ENCODE data around the gene SRPX. TPM values are rescaled to one million over a fixed set of nuclear protein-coding genes. Genes with fewer than 3 reads are reported as not detected.

SRPX gene
- total RNA-seq, 4 donors from 2014 or later = 14.2 to 26.4 (median 22.1) TPM

DNA sequence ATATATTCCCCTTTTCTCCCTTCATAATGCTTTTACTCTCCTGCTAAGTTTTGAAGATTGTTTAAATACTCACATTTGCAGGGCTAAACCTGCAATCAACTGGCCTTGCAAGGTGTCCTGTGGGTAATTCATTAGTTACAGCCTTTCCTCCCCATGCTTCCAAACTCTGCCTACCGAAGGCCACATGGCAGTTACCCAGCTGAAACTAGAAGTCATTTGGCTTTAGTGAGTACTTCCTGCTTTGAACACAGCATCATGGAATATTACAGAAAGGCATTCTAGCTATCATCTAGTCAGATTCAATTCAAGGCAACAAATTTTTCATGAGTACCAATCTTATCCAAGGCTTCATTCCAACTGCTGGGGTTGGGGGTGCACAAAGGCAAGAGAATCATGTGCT is 55.6 kb downstream of the SRPX start:
- Histone ChIP-seq H3K4me3 (no peak overlapping the region), H3K9me3 (no peaks in the 10 kb centered on the region), H3K27me3 (no peaks in the 10 kb centered on the region), H3K27ac (no peak overlapping the region), H3K4me1 (no peaks in the 10 kb centered on the region), H3K36me3 (no peaks in the 10 kb centered on the region)
- TF ChIP-seq POLR2A (IDR thresholded peaks at IDR 0.05) = no peak
- TF ChIP-seq, protein P1, sequence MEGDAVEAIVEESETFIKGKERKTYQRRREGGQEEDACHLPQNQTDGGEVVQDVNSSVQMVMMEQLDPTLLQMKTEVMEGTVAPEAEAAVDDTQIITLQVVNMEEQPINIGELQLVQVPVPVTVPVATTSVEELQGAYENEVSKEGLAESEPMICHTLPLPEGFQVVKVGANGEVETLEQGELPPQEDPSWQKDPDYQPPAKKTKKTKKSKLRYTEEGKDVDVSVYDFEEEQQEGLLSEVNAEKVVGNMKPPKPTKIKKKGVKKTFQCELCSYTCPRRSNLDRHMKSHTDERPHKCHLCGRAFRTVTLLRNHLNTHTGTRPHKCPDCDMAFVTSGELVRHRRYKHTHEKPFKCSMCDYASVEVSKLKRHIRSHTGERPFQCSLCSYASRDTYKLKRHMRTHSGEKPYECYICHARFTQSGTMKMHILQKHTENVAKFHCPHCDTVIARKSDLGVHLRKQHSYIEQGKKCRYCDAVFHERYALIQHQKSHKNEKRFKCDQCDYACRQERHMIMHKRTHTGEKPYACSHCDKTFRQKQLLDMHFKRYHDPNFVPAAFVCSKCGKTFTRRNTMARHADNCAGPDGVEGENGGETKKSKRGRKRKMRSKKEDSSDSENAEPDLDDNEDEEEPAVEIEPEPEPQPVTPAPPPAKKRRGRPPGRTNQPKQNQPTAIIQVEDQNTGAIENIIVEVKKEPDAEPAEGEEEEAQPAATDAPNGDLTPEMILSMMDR (IDR thresholded peaks at IDR 0.05) = no peak
- DNase-seq = no peak

- TF ChIP-seq, protein P1 (IDR thresholded peaks at IDR 0.05) = no peak
- TF ChIP-seq POLR2A (IDR thresholded peaks at IDR 0.05) = no peak
- Histone ChIP-seq H3K27ac (no peak overlapping the region), H3K27me3 (no peaks in the 10 kb centered on the region), H3K4me3 (no peak overlapping the region), H3K9me3 (no peaks in the 10 kb centered on the region), H3K4me1 (no peaks in the 10 kb centered on the region), H3K36me3 (no peaks in the 10 kb centered on the region)
- no peak for DNase-seq
These were observed 57.5 kb downstream of the SRPX start for GRCh38 chrX:38163193-38163592.

DNA sequence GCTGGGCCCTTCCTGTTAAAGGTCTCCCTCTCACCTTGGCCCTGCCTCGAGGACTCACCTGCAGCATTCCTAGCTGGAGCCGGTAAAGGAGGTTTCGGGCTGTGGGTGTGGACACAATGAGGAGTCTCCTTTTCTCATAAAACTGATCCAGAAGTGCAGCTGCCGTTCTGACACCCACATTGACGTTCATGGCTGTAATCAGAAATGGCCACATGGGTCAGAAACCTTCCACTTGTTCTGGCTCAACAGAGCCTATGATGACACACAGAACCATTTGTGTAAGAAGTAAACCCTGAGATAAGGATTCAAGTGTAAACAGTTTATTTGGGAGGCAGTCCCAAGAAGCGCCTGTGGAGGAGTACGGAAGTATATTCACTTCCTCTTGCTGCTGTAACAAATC is 63.8 kb downstream of the SRPX start:
- no peaks in the 10 kb centered on the region for H3K4me1 ChIP-seq
- TF ChIP-seq POLR2A (IDR thresholded peaks at IDR 0.05) = no peak
- TF ChIP-seq, protein P1 (IDR thresholded peaks at IDR 0.05) = no peak

GRCh38 chrX:38154818-38155217 is 65.9 kb downstream of the SRPX start:
- no peaks in the 10 kb centered on the region for H3K9me3 ChIP-seq
- H3K4me1 ChIP-seq = no peaks in the 10 kb centered on the region
- H3K4me3 ChIP-seq = no peak overlapping the region
- no peaks in the 10 kb centered on the region for H3K36me3 ChIP-seq
- H3K27me3 ChIP-seq = no peaks in the 10 kb centered on the region
- TF ChIP-seq, protein P1 (IDR thresholded peaks at IDR 0.05) = no peak
- no peak for TF ChIP-seq POLR2A (IDR thresholded peaks at IDR 0.05)
- no peak for DNase-seq
- H3K27ac ChIP-seq = no peak overlapping the region

More for the DNA sequence above, 63.8 kb downstream of the SRPX start:
- no peak for DNase-seq
- H3K9me3 ChIP-seq = no peaks in the 10 kb centered on the region
- H3K27me3 ChIP-seq = no peaks in the 10 kb centered on the region
- H3K4me3 ChIP-seq = no peak overlapping the region
- H3K36me3 ChIP-seq = no peaks in the 10 kb centered on the region
- H3K27ac ChIP-seq = no peak overlapping the region

- no peaks in the 10 kb centered on the region for H3K27me3 ChIP-seq
- no peaks in the 10 kb centered on the region for H3K36me3 ChIP-seq
- H3K27ac ChIP-seq = no peak overlapping the region
- TF ChIP-seq, protein P1 (IDR thresholded peaks at IDR 0.05) = no peak
- no peak for TF ChIP-seq POLR2A (IDR thresholded peaks at IDR 0.05)
- no peak overlapping the region for H3K4me3 ChIP-seq
- H3K4me1 ChIP-seq = no peaks in the 10 kb centered on the region
- no peak for DNase-seq
- no peaks in the 10 kb centered on the region for H3K9me3 ChIP-seq
These were observed 66.3 kb downstream of the SRPX start for GRCh38 chrX:38154340-38154739.

DNA sequence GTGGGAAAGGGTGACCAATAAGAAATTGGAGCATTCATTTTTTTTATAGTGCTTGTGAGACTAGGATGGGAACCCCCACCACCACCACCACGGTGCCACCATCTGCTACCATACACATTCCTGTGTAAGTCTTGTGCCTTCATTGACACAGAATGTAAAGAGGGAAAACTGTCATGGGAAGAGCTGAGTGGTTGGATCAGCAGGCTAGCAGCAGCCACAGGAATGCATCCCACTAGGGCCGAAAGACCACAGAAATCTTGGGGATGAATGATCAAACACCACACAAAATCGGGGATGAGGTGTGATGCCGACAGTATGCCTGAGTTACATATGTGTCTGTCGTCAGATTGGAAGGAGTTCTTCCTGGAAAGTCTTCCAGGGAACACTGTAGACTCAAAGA is 69.2 kb downstream of the SRPX start:
- Histone ChIP-seq H3K9me3 (no peaks in the 10 kb centered on the region), H3K4me3 (no peak overlapping the region), H3K27ac (no peak overlapping the region), H3K4me1 (no peaks in the 10 kb centered on the region), H3K27me3 (no peaks in the 10 kb centered on the region), H3K36me3 (no peaks in the 10 kb centered on the region)
- no peak for DNase-seq
- TF ChIP-seq POLR2A (IDR thresholded peaks at IDR 0.05) = no peak
- TF ChIP-seq, protein P1 (IDR thresholded peaks at IDR 0.05) = no peak

Data from Peyer's patch (tissue), 4 donors.